PFSK-1 (cell line): ENCODE data around the gene LSM14B.

ENCODE experiments used
- FOXP2 ChIP-seq: optimal IDR thresholded peaks from 2 replicates; pipeline ENCODE3; 2011; ENCODE audit warnings: borderline replicate concordance, control low read depth, inconsistent platforms; ENCODE audit not compliant: insufficient read depth; ENCODE audit errors: extremely low read length, extremely low read depth
- POLR2AphosphoS5 ChIP-seq: IDR thresholded peaks from 2 replicates; pipeline ENCODE4 v1.6.1; 2012; ENCODE audit warnings: low read depth, mild to moderate bottlenecking, control low read depth, low read length, moderate library complexity
- REST ChIP-seq, 2 experiments: IDR thresholded peaks; 2 replicates each; pipeline versions ENCODE4 v1.6.1 to v1.8.0; 2011 to 2012; ENCODE audit warnings: low read depth in 2 of 2, low read length in 2 of 2, control low read depth in 1 of 2, inconsistent platforms in 1 of 2, mild to moderate bottlenecking in 1 of 2, moderate library complexity in 1 of 2; ENCODE audit not compliant: insufficient read depth in 1 of 2
- SIN3A ChIP-seq: IDR thresholded peaks from 2 replicates; pipeline ENCODE4 v1.6.1; 2012; ENCODE audit warnings: mild to moderate bottlenecking, low read length, moderate library complexity, borderline replicate concordance; ENCODE audit not compliant: insufficient read depth
- TAF1 ChIP-seq: IDR thresholded peaks from 2 replicates; pipeline ENCODE4 v1.6.1; 2012; ENCODE audit warnings: low read length, control low read depth, borderline replicate concordance; ENCODE audit not compliant: insufficient read depth

Gene LSM14B

GRCh38 chr20:62147125-62147524, 24.9 kb downstream of the LSM14B start:
- TF ChIP-seq FOXP2 (no peak), REST (IDR thresholded peaks at IDR 0.05; ENCODE audit: insufficient read depth in 1 of 2, low read depth in 2 of 2, low read length in 2 of 2) (no peak), SIN3A (no peak), POLR2AphosphoS5 (no peak), TAF1 (no peak)

GRCh38 chr20:62147528-62147927, 25.3 kb downstream of the LSM14B start:
- TF ChIP-seq TAF1 (no peak), FOXP2 (no peak), REST (IDR thresholded peaks at IDR 0.05; ENCODE audit: insufficient read depth in 1 of 2, low read depth in 2 of 2, low read length in 2 of 2) (no peak), SIN3A (no peak), POLR2AphosphoS5 (no peak)

GRCh38 chr20:62148908-62149314, 26.6 kb downstream of the LSM14B start:
- TF ChIP-seq REST (IDR thresholded peaks at IDR 0.05; ENCODE audit: insufficient read depth in 1 of 2, low read depth in 2 of 2, low read length in 2 of 2) (no peak), SIN3A (no peak), POLR2AphosphoS5 (no peak), FOXP2 (no peak), TAF1 (no peak)

- TF ChIP-seq POLR2AphosphoS5 (no peak), SIN3A (no peak), TAF1 (no peak), FOXP2 (no peak), REST (IDR thresholded peaks at IDR 0.05; ENCODE audit: insufficient read depth in 1 of 2, low read depth in 2 of 2, low read length in 2 of 2) (no peak)
Measured at GRCh38 chr20:62149532-62150309, 27.4 kb downstream of the LSM14B start.
